ENCODE results near the gene SLC17A3. TPM values are rescaled to one million over a fixed set of nuclear protein-coding genes. Genes with fewer than 3 reads are reported as not detected.

SLC17A3 gene
- total RNA-seq, 2 experiments from 2014 or later = 0.21 to 0.33 TPM

GRCh38 chr6:25903467-25904099 is 29.5 kb upstream of the SLC17A3 start:
- intact Hi-C loops (cut with DNase I, micrococcal nuclease) = no loop called here
- Mint-ChIP-seq H3K27ac (no peak overlapping the region), H3K9me3 (ENCODE audit: low read depth) (no peaks in the 10 kb centered on the region), H3K4me1 (peaks cover 13% of the 10 kb centered on the region), H3K36me3 (ENCODE audit: low read depth) (no peaks in the 10 kb centered on the region), H3K27me3 (peaks cover 5% of the 10 kb centered on the region), H3K4me3 (no peak overlapping the region)
- ChIA-PET POLR2A (no interaction called here), CTCF (interaction anchor here (0.6 to 1.0 kb wide), 2 partner anchors 45 to 89 kb away, joined by 3 read pairs; no protein-coding TSS in a partner anchor)
- DNase-seq = no peak
- no peak for ATAC-seq

- CTCF ChIA-PET = interaction anchor here (0.8 to 1.9 kb wide), 3 partner anchors 15 to 90 kb away, joined by 3 to 4 read pairs (median 3); no protein-coding TSS in a partner anchor
- H3K4me3 Mint-ChIP-seq = no peak overlapping the region
- H3K9me3 Mint-ChIP-seq (ENCODE audit: low read depth) = no peaks in the 10 kb centered on the region
- H3K27me3 Mint-ChIP-seq = peaks cover 5% of the 10 kb centered on the region
- H3K4me1 Mint-ChIP-seq = peaks cover 10% of the 10 kb centered on the region
- H3K36me3 Mint-ChIP-seq (ENCODE audit: low read depth) = no peaks in the 10 kb centered on the region
- ATAC-seq = no peak
- intact Hi-C loops (cut with DNase I, micrococcal nuclease) = no loop called here
- DNase-seq = no peak
- POLR2A ChIA-PET = interaction anchor here (0.6 kb wide), 1 partner anchor 645 kb away, joined by 7 read pairs; no protein-coding TSS in a partner anchor
- H3K27ac Mint-ChIP-seq = no peak overlapping the region
Measured at GRCh38 chr6:25902071-25902470, 28.0 kb upstream of the SLC17A3 start.

- H3K27ac Mint-ChIP-seq = peak overlapping the region; percentile 63
- H3K9me3 Mint-ChIP-seq (ENCODE audit: low read depth) = no peaks in the 10 kb centered on the region
- H3K36me3 Mint-ChIP-seq (ENCODE audit: low read depth) = no peaks in the 10 kb centered on the region
- no peak for ATAC-seq
- H3K4me1 Mint-ChIP-seq = peaks cover 10% of the 10 kb centered on the region
- CTCF ChIA-PET = interaction anchor here (1.9 kb wide), 1 partner anchor 14 kb away, joined by 4 read pairs; no protein-coding TSS in a partner anchor
- POLR2A ChIA-PET = no interaction called here
- no peak overlapping the region for H3K4me3 Mint-ChIP-seq
- peaks cover 5% of the 10 kb centered on the region for H3K27me3 Mint-ChIP-seq
- no peak for DNase-seq
- intact Hi-C loops (cut with DNase I, micrococcal nuclease) = no loop called here
Measured at GRCh38 chr6:25900843-25901242, 26.8 kb upstream of the SLC17A3 start.

- ATAC-seq = no peak
- CTCF ChIA-PET = interaction anchor here (0.7 to 1.9 kb wide), 6 partner anchors 11 to 634 kb away, joined by 3 to 5 read pairs (median 4); no protein-coding TSS in a partner anchor
- POLR2A ChIA-PET = no interaction called here
- Mint-ChIP-seq H3K27me3 (peaks cover 5% of the 10 kb centered on the region), H3K4me1 (peaks cover 10% of the 10 kb centered on the region), H3K9me3 (ENCODE audit: low read depth) (no peaks in the 10 kb centered on the region), H3K36me3 (ENCODE audit: low read depth) (no peaks in the 10 kb centered on the region), H3K27ac (no peak overlapping the region), H3K4me3 (no peak overlapping the region)
- no peak for DNase-seq
- intact Hi-C loops (cut with DNase I, micrococcal nuclease) = no loop called here
Measured at GRCh38 chr6:25899580-25900408, 25.8 kb upstream of the SLC17A3 start.

- no peak for DNase-seq
- intact Hi-C loops (cut with DNase I, micrococcal nuclease) = no loop called here
- Mint-ChIP-seq H3K4me1 (peaks cover 10% of the 10 kb centered on the region), H3K27ac (no peak overlapping the region), H3K9me3 (ENCODE audit: low read depth) (no peaks in the 10 kb centered on the region), H3K36me3 (ENCODE audit: low read depth) (no peaks in the 10 kb centered on the region), H3K4me3 (no peak overlapping the region), H3K27me3 (peaks cover 5% of the 10 kb centered on the region)
- ATAC-seq = no peak
- ChIA-PET CTCF (interaction anchor here (1.3 to 1.9 kb wide), 3 partner anchors 11 to 110 kb away, joined by 3 to 5 read pairs (median 4); no protein-coding TSS in a partner anchor), POLR2A (no interaction called here)
Measured at GRCh38 chr6:25899123-25899522, 25.1 kb upstream of the SLC17A3 start.

- Mint-ChIP-seq H3K27ac (no peak overlapping the region), H3K4me3 (no peak overlapping the region), H3K27me3 (peaks cover 5% of the 10 kb centered on the region), H3K36me3 (ENCODE audit: low read depth) (no peaks in the 10 kb centered on the region), H3K4me1 (peaks cover 10% of the 10 kb centered on the region), H3K9me3 (ENCODE audit: low read depth) (no peaks in the 10 kb centered on the region)
- POLR2A ChIA-PET = no interaction called here
- CTCF ChIA-PET = interaction anchor here (1.3 to 1.9 kb wide), 3 partner anchors 12 to 110 kb away, joined by 3 to 5 read pairs (median 4); no protein-coding TSS in a partner anchor
- intact Hi-C loops (cut with DNase I, micrococcal nuclease) = no loop called here
- DNase-seq = no peak
- no peak for ATAC-seq
Measured at GRCh38 chr6:25898289-25898977, 24.4 kb upstream of the SLC17A3 start.

GRCh38 chr6:25896252-25896651 is 22.2 kb upstream of the SLC17A3 start:
- no peaks in the 10 kb centered on the region for H3K36me3 Mint-ChIP-seq (ENCODE audit: low read depth)
- ATAC-seq = no peak
- intact Hi-C loops (cut with DNase I, micrococcal nuclease) = no loop called here
- DNase-seq = no peak
- H3K4me1 Mint-ChIP-seq = peaks cover 10% of the 10 kb centered on the region
- POLR2A ChIA-PET = no interaction called here
- no peaks in the 10 kb centered on the region for H3K9me3 Mint-ChIP-seq (ENCODE audit: low read depth)
- H3K27ac Mint-ChIP-seq = no peak overlapping the region
- H3K4me3 Mint-ChIP-seq = no peak overlapping the region
- H3K27me3 Mint-ChIP-seq = peaks cover 2% of the 10 kb centered on the region
- CTCF ChIA-PET = interaction anchor here (0.8 to 1.5 kb wide), 3 partner anchors 9 to 175 kb away, joined by 3 to 4 read pairs (median 3); no protein-coding TSS in a partner anchor

GRCh38 chr6:25895771-25896170 is 21.7 kb upstream of the SLC17A3 start:
- POLR2A ChIA-PET = no interaction called here

GRCh38 chr6:25893778-25894177 is 19.7 kb upstream of the SLC17A3 start:
- H3K9me3 Mint-ChIP-seq (ENCODE audit: low read depth) = no peaks in the 10 kb centered on the region

More at GRCh38 chr6:25895771-25896170, 21.7 kb upstream of the SLC17A3 start:
- no peak overlapping the region for H3K4me3 Mint-ChIP-seq
- no peak overlapping the region for H3K27ac Mint-ChIP-seq
- H3K36me3 Mint-ChIP-seq (ENCODE audit: low read depth) = no peaks in the 10 kb centered on the region
- H3K27me3 Mint-ChIP-seq = peaks cover 1% of the 10 kb centered on the region
- peaks cover 8% of the 10 kb centered on the region for H3K4me1 Mint-ChIP-seq
- no peaks in the 10 kb centered on the region for H3K9me3 Mint-ChIP-seq (ENCODE audit: low read depth)
- no peak for ATAC-seq
- intact Hi-C loops (cut with DNase I, micrococcal nuclease) = no loop called here
- no peak for DNase-seq
- CTCF ChIA-PET = interaction anchor here (0.8 to 1.3 kb wide), 3 partner anchors 8 to 174 kb away, joined by 3 read pairs; no protein-coding TSS in a partner anchor

GRCh38 chr6:25892877-25893276 is 18.8 kb upstream of the SLC17A3 start:
- no peak overlapping the region for H3K4me3 Mint-ChIP-seq
- H3K36me3 Mint-ChIP-seq (ENCODE audit: low read depth) = no peaks in the 10 kb centered on the region
- no peaks in the 10 kb centered on the region for H3K9me3 Mint-ChIP-seq (ENCODE audit: low read depth)
- H3K27ac Mint-ChIP-seq = no peak overlapping the region
- intact Hi-C loops (cut with DNase I, micrococcal nuclease) = no loop called here
- DNase-seq = no peak
- no peaks in the 10 kb centered on the region for H3K4me1 Mint-ChIP-seq
- ChIA-PET POLR2A (interaction anchor here (0.6 kb wide), 1 partner anchor 8 kb away, joined by 3 read pairs; no protein-coding TSS in a partner anchor), CTCF (interaction anchor here (1.2 kb wide), 1 partner anchor 100 kb away, joined by 4 read pairs; no protein-coding TSS in a partner anchor)
- no peak for ATAC-seq
- peaks cover 2% of the 10 kb centered on the region for H3K27me3 Mint-ChIP-seq

More at GRCh38 chr6:25893778-25894177, 19.7 kb upstream of the SLC17A3 start:
- peaks cover 2% of the 10 kb centered on the region for H3K27me3 Mint-ChIP-seq
- H3K4me3 Mint-ChIP-seq = no peak overlapping the region
- H3K36me3 Mint-ChIP-seq (ENCODE audit: low read depth) = no peaks in the 10 kb centered on the region
- no peaks in the 10 kb centered on the region for H3K4me1 Mint-ChIP-seq
- DNase-seq (no peak), ATAC-seq (no peak)
- CTCF ChIA-PET = interaction anchor here (1.2 to 1.4 kb wide), 2 partner anchors 15 to 101 kb away, joined by 3 to 4 read pairs; no protein-coding TSS in a partner anchor
- POLR2A ChIA-PET = no interaction called here
- intact Hi-C loops (cut with DNase I, micrococcal nuclease) = no loop called here
- H3K27ac Mint-ChIP-seq = no peak overlapping the region

Data from activated CD4-positive, alpha-beta T cell treated with anti-CD3 and anti-CD28 coated beads for 36 hours (primary cell).